SIG-M5 (cell line): ENCODE data around the gene ZCCHC14.
"Not testable (repeated sequence)": the region's sequence is repeated elsewhere in the genome, so short reads cannot be mapped to it uniquely, and the experiment has no call there.

Experiments
- DNase-seq: peaks from one replicate; lab custom pipeline; 2025; lab: John Stamatoyannopoulos, UW

ZCCHC14 gene

DNA sequence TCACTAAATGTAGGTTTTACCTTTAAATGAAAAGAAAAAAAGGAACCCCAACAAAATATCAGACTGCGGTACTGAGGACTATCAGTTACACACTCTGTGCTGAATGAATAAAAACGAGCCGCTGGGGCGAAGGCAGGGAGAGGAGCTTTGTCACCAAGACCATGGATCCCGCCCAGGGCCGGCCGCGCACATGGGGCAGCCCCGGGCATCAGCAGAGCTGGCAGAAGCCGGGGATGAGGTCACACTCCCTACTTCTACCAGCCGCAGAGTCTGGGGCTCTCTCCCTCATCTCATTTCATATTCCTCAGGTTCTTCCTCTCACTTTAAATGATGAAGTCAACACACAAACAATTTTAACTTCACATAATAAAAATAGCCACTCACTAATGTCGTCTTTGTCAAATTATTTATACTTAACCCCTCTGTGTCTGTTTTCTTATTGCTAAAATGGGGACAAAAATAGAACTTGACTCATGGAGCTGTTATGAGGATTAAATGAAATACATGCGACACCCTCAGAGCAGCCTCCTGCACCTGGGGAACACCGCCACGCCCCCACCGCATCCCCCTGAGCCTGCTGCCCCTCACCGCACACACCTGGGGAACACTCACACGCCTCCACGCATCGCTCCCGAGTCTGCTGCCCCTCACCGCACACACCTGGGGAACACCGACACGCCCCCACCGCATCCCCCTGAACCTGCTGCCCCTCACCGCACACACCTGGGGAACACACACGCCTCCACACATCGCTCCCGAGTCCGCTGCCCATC, 15.4 kb downstream of the ZCCHC14 start:
- DNase-seq, result not testable (repeated sequence)

GRCh38 chr16:87474566-87474996, 18.2 kb downstream of the ZCCHC14 start:
- no peak for DNase-seq

- no peak for DNase-seq
Observed at GRCh38 chr16:87474017-87474416, 18.8 kb downstream of the ZCCHC14 start.

DNA sequence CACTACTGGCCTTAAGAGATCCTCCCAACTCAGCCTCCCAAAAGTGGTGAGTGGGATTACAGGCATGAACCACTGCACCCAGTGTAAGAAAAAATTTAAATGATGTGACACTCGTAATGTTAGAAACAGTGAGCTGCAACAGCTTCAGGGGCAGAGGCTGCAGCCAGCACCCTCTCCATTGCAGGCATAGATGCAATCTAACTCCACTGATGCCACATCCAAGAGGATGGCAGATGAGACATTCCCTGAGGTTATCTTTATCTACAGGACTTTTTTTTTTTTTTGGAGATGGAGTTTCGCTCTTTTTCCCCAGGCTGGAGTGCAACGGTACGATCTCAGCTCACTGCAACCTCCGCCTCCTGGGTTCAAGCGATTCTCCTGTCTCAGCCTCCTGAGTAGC, 19.9 kb downstream of the ZCCHC14 start:
- no peak for DNase-seq

DNA sequence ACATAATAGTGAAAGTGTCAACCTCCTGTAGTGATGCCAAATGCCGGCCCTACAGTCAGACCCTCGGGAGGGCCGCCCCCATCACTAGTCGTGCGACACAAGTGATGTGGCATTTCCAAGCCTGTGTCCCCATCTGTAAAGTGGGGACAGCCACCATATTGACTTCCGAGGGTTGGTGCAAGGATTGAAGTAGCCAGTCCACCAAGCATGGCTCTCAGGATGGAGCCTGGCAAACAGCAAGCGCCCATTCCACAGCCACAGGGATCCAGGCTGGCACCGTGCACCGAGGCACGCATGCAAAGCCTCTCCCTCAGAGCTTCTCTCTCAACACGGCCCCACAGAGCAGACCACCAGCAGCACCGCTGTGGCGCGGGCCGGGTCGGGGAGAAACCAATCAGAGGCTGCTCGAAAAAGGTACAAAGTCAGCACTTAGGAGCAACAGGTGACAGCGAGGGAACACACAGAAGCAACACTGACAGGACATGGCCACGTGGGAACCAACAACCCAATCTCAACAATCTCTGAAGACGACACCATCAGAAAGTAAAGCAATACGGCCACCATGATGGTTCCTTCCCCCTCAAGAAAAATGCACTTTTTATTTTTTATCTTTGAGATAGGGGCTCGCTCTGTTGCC, 20.6 kb downstream of the ZCCHC14 start:
- no peak for DNase-seq

DNA sequence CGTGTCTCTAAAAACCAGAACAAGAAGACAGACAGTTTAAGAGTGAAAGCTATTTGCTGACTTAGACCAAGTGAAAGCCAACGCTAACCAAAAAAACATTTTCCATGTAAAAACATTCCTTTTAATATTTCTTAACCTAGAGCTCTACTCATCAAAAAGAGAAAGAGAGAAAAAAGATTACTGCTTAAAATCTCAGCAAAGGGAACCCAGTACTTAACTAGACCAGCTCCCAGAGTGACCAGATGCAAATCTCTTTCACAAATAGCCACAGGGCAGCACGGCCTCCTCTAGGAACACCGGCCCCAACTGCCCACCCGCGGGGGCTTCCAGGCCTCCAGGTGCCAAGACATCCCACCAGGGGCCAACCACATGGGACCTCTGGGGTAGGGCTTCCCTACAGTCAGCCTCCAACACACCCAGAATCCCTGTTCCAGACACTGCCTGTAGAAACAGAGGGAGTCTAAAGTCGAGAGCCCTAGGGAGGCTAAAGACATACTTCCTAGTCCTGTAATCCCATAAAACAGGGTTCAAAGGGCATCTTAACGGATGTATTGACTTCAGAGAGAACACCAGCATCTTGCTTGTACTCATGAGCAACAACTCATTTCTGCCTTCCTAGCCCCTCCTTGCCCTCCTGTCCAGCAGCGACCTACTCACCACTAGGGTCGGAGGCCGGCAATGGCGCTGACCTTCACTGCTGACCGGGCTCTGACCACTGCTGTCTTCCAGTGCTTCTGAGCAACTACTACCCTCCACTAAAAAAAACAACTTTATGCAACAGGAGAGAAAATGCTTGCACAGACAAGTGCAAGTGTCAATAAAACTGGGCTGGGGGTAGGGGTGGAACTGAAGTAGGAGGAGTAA, 21.3 kb downstream of the ZCCHC14 start:
- no peak for DNase-seq

- no peak for DNase-seq
Observed at GRCh38 chr16:87470332-87470731, 22.5 kb downstream of the ZCCHC14 start.

- DNase-seq, result no peak
Observed at GRCh38 chr16:87469169-87469568, 23.7 kb downstream of the ZCCHC14 start.

GRCh38 chr16:87468550-87468949, 24.3 kb downstream of the ZCCHC14 start:
- no peak for DNase-seq

DNA sequence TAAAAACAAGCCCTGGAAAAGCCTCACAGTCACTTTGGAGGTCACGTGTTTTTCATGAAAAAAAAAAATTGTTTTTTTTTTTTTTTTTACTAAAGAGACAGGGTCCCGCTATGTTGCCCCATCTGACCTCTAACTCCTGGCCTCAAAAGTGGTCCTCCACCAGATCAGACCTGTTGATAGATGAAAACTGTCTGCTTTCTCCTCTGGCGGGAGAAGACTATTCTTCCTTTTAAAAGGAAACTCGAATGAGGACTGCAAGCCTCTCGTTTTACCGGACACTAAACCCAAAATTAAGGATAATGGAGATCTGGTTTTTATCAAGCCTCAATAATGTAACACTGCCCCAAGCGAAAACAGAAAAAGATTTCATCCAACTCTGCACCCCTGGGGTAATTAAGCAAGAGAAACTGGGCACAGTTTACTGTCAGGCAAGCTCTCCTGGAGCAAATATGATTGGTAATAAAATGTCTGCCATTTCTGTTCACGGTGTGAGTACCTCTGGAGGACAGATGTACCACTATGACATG, 25.8 kb downstream of the ZCCHC14 start:
- DNase-seq, result no peak

- no peak for DNase-seq
Observed at GRCh38 chr16:87465879-87466278, 26.9 kb downstream of the ZCCHC14 start.

GRCh38 chr16:87465306-87465705, 27.5 kb downstream of the ZCCHC14 start:
- DNase-seq, result no peak

- no peak for DNase-seq
Observed at GRCh38 chr16:87464691-87465300, 28.0 kb downstream of the ZCCHC14 start.

GRCh38 chr16:87463722-87464690, 28.8 kb downstream of the ZCCHC14 start:
- no peak for DNase-seq

DNA sequence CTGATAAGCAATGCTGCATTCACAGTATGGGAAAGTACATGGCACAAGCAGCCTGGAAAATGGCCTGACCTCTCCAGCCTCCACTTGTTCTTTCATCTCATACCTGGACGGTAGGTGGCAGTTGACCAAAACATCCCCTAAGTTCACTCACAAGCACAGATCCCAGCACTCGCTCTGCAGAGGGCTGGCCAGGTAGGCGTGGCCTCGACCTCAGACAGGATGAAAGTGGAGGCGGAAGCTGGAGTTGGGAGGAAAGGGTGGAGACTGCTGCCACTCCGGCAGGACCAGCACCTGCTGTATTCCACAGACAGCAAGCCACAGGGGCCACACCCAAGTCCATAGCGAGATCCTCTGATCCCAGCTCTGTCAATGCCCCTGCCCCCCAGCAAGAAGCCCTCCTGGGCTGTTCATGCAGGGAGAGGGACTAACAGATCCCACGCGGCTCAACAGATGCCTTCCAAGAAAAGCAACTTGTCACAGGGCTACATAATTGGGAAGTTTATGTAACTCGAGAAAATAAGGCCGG, 31.3 kb downstream of the ZCCHC14 start:
- DNase-seq, result no peak

DNA sequence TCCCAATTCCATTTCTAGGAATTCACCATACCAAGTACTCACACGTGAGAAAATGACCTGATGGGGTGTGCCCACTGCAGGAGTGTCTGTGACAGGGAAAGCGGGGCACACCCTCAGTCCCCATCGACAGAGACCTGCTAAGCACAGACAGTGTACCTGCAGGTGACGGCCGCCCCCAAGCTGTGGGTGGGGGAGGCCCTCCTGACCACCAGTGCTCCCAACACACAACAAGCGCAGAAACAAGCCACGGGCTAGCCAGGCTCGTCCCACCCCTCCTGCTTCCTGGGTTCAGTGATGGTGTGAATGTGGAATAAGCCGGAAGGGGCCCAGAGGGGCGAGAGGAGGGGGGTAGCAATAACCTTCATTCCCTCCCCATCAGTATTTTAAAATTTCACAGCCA, 31.9 kb downstream of the ZCCHC14 start:
- DNase-seq, result no peak

DNA sequence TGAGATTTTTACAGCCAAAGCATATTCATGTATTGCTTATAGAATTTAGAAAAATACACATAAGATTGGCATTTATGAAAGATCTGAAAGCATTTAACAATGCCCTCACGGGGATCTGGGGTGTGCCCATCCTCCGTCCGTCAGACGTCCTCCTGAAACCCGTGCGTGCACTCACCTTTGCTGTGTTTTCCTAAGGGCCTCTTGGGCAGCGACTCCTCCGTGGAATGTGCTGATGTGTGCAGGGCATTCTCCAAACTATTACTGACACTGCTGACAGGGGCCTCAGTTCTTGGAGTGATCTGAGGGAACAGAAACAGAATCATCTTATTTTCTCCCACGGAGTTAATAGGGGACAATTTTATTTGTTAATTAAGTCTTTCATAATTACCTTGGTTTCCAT, 33.0 kb downstream of the ZCCHC14 start:
- no peak for DNase-seq

- DNase-seq, result no peak
Observed at GRCh38 chr16:87459027-87459426, 33.8 kb downstream of the ZCCHC14 start.

- DNase-seq, result no peak
Observed at GRCh38 chr16:87458424-87458915, 34.4 kb downstream of the ZCCHC14 start.

- DNase-seq, result no peak
Observed at GRCh38 chr16:87457709-87458423, 35.0 kb downstream of the ZCCHC14 start.
